Stomach smooth muscle (tissue), 2 donors: ENCODE results near the gene VPS11.

ENCODE experiments used
- H3K27ac ChIP-seq: one replicate; pipeline ENCODE4 v1.7.0; 2013; ENCODE audit warnings: mild to moderate bottlenecking, low read length, inconsistent platforms
- H3K27me3 ChIP-seq, 2 donors: one replicate each; pipeline ENCODE4 v1.7.0; 2013; ENCODE audit warnings: low read length in 2 of 2; ENCODE audit not compliant: insufficient read depth in 2 of 2, control insufficient read depth in 1 of 2
- H3K36me3 ChIP-seq, 2 donors: one replicate each; pipeline ENCODE4 v1.7.0; 2013; ENCODE audit warnings: low read length in 2 of 2; ENCODE audit not compliant: control insufficient read depth in 2 of 2, insufficient read depth in 2 of 2
- H3K4me1 ChIP-seq: one replicate; pipeline ENCODE4 v1.7.0; 2013; ENCODE audit warnings: low read length; ENCODE audit not compliant: control insufficient read depth, insufficient read depth
- H3K4me3 ChIP-seq, 2 donors: one replicate each; pipeline ENCODE4 v1.7.0; 2013; ENCODE audit warnings: low read length in 2 of 2
- H3K9ac ChIP-seq, 2 donors: one replicate each; pipeline ENCODE4 v1.7.0; 2013; ENCODE audit warnings: low read length in 2 of 2, mild to moderate bottlenecking in 1 of 2
- H3K9me3 ChIP-seq, 2 donors: one replicate each; pipeline ENCODE4 v1.7.0; 2013; ENCODE audit warnings: low read length in 2 of 2; ENCODE audit not compliant: control insufficient read depth in 2 of 2
- donor health status: healthy.
- donor health status: Pancreatic carcinoma.

The VPS11 gene

GRCh38 chr11:119113716-119114115, 46.1 kb downstream of the VPS11 start:
- Histone ChIP-seq H3K27me3 (no peaks in the 10 kb centered on the region), H3K9ac (no peak overlapping the region), H3K4me1 (peaks cover 12% of the 10 kb centered on the region), H3K4me3 (no peak overlapping the region), H3K27ac (no peak overlapping the region), H3K36me3 (peaks cover 20 to 39% of the 10 kb centered on the region in 2 donors), H3K9me3 (no peaks in the 10 kb centered on the region)

DNA sequence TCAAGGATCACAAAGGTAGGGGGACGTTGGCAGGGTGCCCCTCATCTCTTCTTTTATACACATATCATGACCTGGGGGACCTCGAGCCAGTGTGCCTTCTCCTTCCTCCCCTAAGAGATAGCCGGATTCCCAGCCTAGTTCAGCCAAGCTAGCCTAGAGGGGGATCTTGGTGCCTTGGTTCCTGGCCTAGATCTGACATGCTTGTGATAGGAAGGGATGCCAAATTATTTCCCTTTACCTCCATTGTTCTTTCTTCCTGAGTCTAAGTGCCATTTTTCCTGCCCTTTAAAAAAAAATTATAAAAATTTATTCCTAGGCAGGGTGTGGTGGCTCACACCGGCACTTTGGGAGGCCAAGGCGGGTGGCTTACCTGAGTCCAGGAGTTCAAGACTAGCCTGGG, 46.7 kb downstream of the VPS11 start:
- Histone ChIP-seq H3K9ac (no peak overlapping the region), H3K27ac (no peak overlapping the region), H3K36me3 (peaks cover 20 to 39% of the 10 kb centered on the region in 2 donors), H3K27me3 (no peaks in the 10 kb centered on the region), H3K4me3 (no peak overlapping the region), H3K9me3 (no peaks in the 10 kb centered on the region), H3K4me1 (peaks cover 5% of the 10 kb centered on the region)

GRCh38 chr11:119115484-119116234, 48.0 kb downstream of the VPS11 start:
- Histone ChIP-seq H3K27ac (no peak overlapping the region), H3K9me3 (no peaks in the 10 kb centered on the region), H3K4me3 (no peak overlapping the region), H3K36me3 (peaks cover 20 to 35% of the 10 kb centered on the region in 2 donors), H3K4me1 (peaks cover 2% of the 10 kb centered on the region), H3K9ac (no peak overlapping the region), H3K27me3 (no peaks in the 10 kb centered on the region)

DNA sequence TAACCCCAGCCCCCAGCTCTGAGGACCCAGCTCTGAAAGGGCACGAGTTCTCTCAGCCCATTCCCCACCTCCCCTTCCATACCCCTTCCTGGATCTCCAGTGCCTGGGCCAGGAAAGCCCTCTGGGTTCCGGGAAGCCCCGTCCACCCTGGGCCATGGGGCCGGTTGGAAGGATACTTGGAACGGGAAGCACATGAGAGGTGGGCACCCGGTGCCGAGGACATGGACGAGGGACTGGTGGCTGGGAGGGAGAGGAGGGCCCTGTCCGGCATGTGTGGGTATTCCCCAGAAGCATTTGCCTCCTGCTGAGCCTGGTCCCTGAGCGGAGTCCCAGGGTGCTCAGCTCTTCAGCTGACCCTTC, 48.6 kb downstream of the VPS11 start:
- peaks cover 4% of the 10 kb centered on the region for H3K4me1 ChIP-seq
- H3K4me3 ChIP-seq: no peak overlapping the region
- H3K27me3 ChIP-seq: no peaks in the 10 kb centered on the region
- H3K9ac ChIP-seq: no peak overlapping the region
- no peaks in the 10 kb centered on the region for H3K9me3 ChIP-seq
- peaks cover 17 to 30% of the 10 kb centered on the region in 2 donors for H3K36me3 ChIP-seq
- no peak overlapping the region for H3K27ac ChIP-seq

DNA sequence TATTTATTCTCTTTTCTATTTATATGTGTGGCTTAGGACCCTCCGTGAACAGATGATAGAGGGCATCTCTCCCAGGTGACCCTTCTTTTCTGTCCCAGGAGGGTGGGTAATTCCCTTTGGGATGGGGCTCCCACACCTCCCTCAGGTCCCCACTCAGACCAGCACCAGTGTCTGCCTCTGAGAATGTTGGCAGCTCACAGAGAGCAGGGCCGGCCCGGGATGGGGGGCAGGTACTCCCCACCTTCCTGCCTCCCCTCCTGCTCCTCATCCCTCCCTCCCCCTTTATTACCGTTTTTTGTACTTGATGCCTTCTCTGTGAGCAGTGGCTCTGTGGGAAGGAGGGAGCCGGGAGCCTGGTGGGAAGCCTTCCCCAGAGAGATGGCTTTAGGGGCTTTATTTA, 49.0 kb downstream of the VPS11 start:
- no peak overlapping the region for H3K9ac ChIP-seq

DNA sequence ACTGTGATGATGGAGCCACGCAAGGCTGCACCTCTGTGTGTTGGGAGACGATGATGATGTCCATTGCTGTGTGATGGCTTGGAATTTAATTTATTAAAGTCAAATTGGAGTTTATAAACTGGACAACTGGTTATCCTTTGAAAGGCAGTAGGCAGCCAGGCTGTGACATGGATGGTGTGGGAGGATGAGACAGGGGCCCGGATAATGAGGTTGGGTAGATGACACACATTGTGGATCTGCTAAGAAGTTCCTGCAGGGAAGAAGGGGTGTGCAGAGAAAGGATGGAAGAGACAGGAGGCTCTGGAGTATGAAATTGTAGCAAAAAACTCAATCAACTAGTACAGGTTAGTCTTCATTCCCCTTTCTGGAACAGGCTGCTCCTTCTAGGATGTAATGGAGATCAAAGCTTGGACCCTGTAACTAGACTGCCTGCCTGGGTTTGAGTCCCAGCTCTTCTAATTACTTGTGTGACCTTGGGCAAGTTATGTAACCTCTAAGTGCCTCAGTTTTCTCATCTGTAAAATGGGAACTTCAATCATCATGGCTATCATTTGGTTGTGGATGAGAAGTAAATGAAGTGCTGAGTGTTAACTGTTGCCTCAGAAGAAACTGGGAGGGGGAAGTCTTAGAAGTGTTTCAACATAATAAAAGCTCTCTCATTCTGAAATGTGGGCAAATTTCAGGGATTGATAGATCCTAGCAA, 49.5 kb downstream of the VPS11 start:
- Histone ChIP-seq H3K27ac (no peak overlapping the region), H3K9me3 (no peaks in the 10 kb centered on the region), H3K4me1 (peaks cover 7% of the 10 kb centered on the region), H3K36me3 (peaks cover 10 to 22% of the 10 kb centered on the region in 2 donors), H3K9ac (no peak overlapping the region), H3K27me3 (no peaks in the 10 kb centered on the region), H3K4me3 (no peak overlapping the region)

More for the DNA sequence above, 49.0 kb downstream of the VPS11 start:
- Histone ChIP-seq H3K4me3 (no peak overlapping the region), H3K27me3 (no peaks in the 10 kb centered on the region), H3K9me3 (no peaks in the 10 kb centered on the region), H3K36me3 (peaks cover 15 to 26% of the 10 kb centered on the region in 2 donors), H3K27ac (no peak overlapping the region), H3K4me1 (peaks cover 4% of the 10 kb centered on the region)

DNA sequence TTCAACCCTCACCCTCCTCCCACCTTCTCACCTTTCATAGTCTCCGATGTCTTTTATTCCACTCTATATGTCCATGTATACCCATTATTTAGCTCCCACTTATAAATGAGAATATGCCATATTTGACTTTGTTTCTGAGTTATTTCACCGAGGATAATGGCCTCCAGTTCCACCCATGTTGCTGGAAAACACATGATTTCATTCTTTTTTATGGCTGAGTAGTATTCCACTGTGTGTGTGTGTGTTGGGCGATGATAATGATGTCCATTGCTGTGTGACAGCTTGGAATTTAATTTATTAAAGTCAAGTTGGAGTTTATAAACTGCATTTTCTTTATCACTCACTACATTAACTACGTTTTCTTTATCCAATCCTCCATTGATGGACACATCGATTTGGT, 50.6 kb downstream of the VPS11 start:
- H3K36me3 ChIP-seq: peaks cover 4 to 12% of the 10 kb centered on the region in 2 donors
- no peak overlapping the region for H3K4me3 ChIP-seq
- H3K9ac ChIP-seq: no peak overlapping the region
- H3K4me1 ChIP-seq: peaks cover 14% of the 10 kb centered on the region
- no peaks in the 10 kb centered on the region for H3K27me3 ChIP-seq
- no peak overlapping the region for H3K27ac ChIP-seq
- no peaks in the 10 kb centered on the region for H3K9me3 ChIP-seq

DNA sequence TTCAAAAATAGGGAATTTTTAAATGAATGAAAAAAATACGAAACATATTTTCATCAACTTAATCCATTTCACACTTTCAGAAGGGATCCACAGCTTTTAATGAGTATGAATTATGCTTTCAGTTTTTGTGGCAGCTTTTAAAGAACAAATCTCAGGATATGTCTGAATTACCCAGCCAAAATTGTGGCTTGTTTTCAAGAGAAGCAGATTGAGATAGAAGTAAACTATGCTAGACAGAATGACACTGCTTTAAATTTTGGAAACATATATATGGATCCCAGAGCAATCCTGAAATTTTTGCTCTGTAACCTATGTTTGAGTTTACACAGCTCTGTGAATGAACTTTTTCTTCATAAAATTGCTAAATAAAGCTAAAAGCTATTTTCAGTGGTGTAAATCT, 51.3 kb downstream of the VPS11 start:
- Histone ChIP-seq H3K9me3 (no peaks in the 10 kb centered on the region), H3K9ac (no peak overlapping the region), H3K27ac (no peak overlapping the region), H3K4me3 (no peak overlapping the region), H3K27me3 (no peaks in the 10 kb centered on the region), H3K4me1 (peaks cover 14% of the 10 kb centered on the region), H3K36me3 (peaks cover 5 to 8% of the 10 kb centered on the region in 2 donors)

DNA sequence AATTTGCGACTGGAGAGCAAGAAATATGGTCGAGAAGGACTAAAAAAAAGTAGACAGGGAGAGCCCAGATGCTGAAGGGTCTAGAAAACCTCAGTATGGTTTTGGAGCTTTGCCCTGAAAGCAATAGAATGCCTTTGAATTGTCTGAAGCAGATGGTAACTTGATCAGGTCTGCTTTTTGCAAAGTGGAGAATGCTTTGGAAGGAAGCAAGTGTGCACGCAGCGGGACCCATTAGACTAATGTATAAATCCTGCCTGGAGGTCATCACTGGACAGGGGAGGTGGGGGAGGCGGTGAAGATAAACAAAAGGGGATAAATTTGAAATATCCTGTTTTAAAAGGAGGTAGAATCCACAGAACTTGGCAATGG, 53.0 kb downstream of the VPS11 start:
- Histone ChIP-seq H3K4me3 (peak overlapping the region; percentile 61 to 100), H3K27me3 (no peaks in the 10 kb centered on the region), H3K9ac (peak overlapping the region; percentile 72 to 83), H3K36me3 (peaks cover 8 to 9% of the 10 kb centered on the region in 2 donors), H3K27ac (peak overlapping the region; percentile 76), H3K9me3 (no peaks in the 10 kb centered on the region), H3K4me1 (peaks cover 14% of the 10 kb centered on the region)

- Histone ChIP-seq H3K36me3 (peaks cover 6 to 8% of the 10 kb centered on the region in 2 donors), H3K9ac (peak within 1 kb of the TSS; percentile 85 to 95), H3K9me3 (no peaks in the 10 kb centered on the region), H3K4me3 (peak within 1 kb of the TSS; percentile 100), H3K27ac (peak within 1 kb of the TSS; percentile 76), H3K4me1 (peaks cover 14% of the 10 kb centered on the region), H3K27me3 (no peaks in the 10 kb centered on the region)
These were observed 53.6 kb downstream of the VPS11 start, which contains the start of gene HINFP for GRCh38 chr11:119121008-119121810. Gene HINFP (plus strand): TSS chr11:119121580. CDS start chr11:119126945, 5,365 bp downstream.
